Fibroblast of the aortic adventitia (primary cell): Measurements from ENCODE around the gene DNAH11. TPM values are rescaled to one million over a fixed set of nuclear protein-coding genes. Genes with fewer than 3 reads are reported as not detected.
A peak's percentile ranks its signal among the peaks of the same experiment; 100 is the strongest.

ENCODE experiments used
- DNase-seq: peaks from one replicate; pipeline ENCODE4 v3.0.0-alpha.2; 2010; ENCODE audit warnings: low read depth
- H3K4me3 ChIP-seq: 2 replicates; pipeline ENCODE4 v1.5.1; 2011; ENCODE audit warnings: low read depth, mild to moderate bottlenecking, control low read depth, low read length, moderate library complexity
- CTCF ChIP-seq: IDR thresholded peaks from 2 replicates; pipeline ENCODE4 v1.5.1; 2011; ENCODE audit warnings: mild to moderate bottlenecking, low read length, control low read depth, inconsistent platforms; ENCODE audit not compliant: insufficient read depth
- total RNA-seq: library from RNA; depleted of rRNA; stranded (reverse); fragments of >200 nt; gene quantifications from 2 replicates; pipeline ENCODE4 v1.2.3, GENCODE V29; 2012; ENCODE audit warnings: low replicate concordance

Gene DNAH11
- total RNA-seq, 1 donor, result 2.7 TPM

- no peak for TF ChIP-seq CTCF
- DNase-seq, result no peak
- H3K4me3 ChIP-seq, result no peak overlapping the region
Measured at GRCh38 chr7:21938463-21938862, 395.6 kb downstream of the DNAH11 start.

GRCh38 chr7:21939136-21939857 is 396.5 kb downstream of the DNAH11 start:
- DNase-seq, result peak; percentile 39
- no peak for TF ChIP-seq CTCF
- H3K4me3 ChIP-seq, result no peak overlapping the region

GRCh38 chr7:21939858-21940372 is 397.1 kb downstream of the DNAH11 start:
- H3K4me3 ChIP-seq, result no peak overlapping the region

GRCh38 chr7:21941611-21942141 is 398.8 kb downstream of the DNAH11 start:
- no peak for TF ChIP-seq CTCF
- H3K4me3 ChIP-seq, result no peak overlapping the region
- DNase-seq, result peak; percentile 63

More at GRCh38 chr7:21939858-21940372, 397.1 kb downstream of the DNAH11 start:
- no peak for TF ChIP-seq CTCF
- DNase-seq, result no peak

- TF ChIP-seq CTCF, result no peak
- H3K4me3 ChIP-seq, result no peak overlapping the region
- DNase-seq, result no peak
Measured at GRCh38 chr7:21942955-21943354, 400.1 kb downstream of the DNAH11 start.

- DNase-seq, result no peak
- H3K4me3 ChIP-seq, result no peak overlapping the region
- no peak for TF ChIP-seq CTCF
Measured at GRCh38 chr7:21943436-21943835, 400.6 kb downstream of the DNAH11 start.
